Hepatic stellate cell (primary cell): ENCODE data around the gene LCA5.
A peak's percentile ranks its signal among the peaks of the same experiment; 100 is the strongest.
"Not testable (repeated sequence)": the region's sequence is repeated elsewhere in the genome, so short reads cannot be mapped to it uniquely, and the experiment has no call there.

ENCODE experiments used
- DNase-seq: peaks from one replicate; pipeline ENCODE4 v3.0.0; 2011; ENCODE audit warnings: low spot score

Gene LCA5

DNA sequence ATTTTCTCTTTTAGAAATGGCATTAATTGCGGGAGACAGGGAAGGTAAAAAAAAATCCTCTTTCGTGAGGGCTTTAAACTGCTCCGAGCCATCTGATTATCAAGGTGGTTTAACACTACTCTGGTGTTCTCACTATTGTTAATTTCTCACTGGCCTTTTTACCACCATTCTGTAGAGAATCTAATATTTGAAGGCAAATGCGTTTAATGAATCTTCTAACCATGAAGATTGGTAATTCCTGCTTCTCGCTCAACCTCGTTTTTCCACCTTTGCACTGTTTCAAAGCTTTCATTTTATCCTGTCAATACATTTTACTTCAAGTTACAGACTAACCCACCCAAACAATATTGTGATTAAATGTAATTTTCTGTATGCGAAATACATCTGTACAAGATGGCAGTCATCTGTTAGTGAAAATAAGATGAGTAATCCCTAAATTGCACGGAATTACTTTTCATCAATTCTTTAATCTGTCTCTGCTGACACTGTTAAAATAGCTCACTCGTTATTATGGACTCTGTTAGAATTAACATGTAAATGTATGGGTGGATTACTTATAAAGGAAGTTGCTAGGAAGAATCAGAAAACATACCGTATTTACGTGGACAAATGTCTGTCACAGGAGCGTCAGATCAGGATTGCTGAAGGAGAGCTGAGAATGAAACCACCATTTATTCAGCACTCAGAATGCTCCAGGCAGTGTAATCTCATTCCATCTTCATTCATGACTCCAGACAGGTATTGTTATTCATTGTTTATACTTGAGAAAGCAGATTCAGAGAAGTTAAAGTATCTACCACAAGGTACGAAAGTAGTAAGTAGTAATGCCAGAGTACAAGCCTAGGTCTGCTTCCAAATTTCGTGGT, 1.1 kb upstream of the LCA5 start:
- no peak for DNase-seq

GRCh38 chr6:79536585-79536953, 661 bp downstream of the LCA5 start:
- DNase-seq = peak; percentile 24

DNA sequence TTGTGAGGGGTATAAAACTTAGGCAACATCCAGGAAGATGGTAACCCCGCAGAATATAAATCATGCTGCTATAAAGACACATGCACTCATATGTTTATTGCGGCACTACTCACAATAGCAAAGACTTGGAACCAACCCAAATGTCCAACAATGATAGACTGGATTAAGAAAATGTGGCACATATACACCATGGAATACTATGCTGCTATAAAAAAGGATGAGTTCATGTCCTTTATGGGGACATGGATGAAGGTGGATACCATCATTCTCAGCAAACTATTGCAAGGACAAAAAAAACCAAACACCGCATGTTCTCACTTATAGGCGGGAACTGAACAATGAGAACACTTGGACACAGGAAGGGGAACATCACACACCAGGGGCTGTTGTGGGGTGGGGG, 7.7 kb downstream of the LCA5 start:
- not testable (repeated sequence) for DNase-seq

GRCh38 chr6:79526897-79527296, 10.3 kb downstream of the LCA5 start:
- no peak for DNase-seq

DNA sequence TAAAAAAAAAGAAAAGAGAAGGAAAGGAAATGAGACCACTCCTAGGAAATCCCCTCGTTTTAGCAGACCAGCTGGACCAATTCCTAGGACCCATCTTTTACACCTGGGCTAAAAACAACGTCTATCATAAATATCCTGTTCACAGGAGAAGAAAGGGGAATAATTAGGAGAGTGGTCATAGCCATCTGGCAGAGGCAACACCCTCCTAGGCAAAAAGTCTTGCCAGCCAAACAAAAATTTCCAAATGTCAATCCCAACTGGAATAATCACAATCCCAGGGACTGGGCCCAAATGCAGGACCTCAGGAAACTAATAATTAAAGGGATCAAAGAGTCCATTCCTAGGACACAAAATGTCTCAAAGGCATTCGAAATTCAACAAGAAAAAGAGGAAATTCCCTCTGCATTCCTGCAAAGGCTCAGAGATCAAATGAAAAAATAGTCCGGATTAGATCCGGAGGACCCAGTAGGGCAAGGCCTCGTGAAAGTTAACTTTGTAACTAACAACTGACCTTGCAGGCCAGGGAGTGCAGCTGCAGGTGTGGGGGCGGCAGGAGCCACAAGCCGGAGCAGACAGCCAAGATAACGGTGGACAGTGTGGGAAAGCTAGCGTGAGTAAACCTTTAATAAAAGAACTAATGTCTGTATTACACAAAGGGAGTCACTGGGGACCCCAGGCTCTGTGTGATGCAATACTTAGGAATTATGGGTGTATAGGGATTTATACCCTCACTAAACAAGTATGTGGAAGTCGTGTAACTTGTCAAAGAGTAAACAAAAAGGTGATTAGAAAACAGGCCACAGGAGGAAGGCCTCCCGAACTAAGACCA, 11.7 kb downstream of the LCA5 start:
- no peak for DNase-seq

GRCh38 chr6:79524065-79524464, 13.2 kb downstream of the LCA5 start:
- no peak for DNase-seq

DNA sequence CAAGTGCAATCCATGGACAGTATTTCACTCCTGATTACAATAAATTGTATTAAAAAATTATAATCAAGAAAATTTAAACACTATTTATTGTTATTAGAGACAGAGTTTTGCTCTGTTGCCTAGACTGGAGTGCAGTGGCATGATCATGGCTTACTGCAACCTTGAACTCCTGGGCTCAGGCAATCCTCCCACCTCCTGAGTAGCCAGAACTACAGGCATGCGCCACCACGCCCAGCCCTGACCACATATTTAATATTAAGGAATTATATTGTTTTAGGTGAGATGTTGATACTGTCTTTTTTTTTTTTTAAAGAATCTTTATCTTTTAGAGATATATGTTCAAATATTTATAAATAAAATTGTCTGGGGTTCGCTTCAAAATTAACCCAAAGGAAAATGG, 14.6 kb downstream of the LCA5 start:
- DNase-seq = no peak

DNA sequence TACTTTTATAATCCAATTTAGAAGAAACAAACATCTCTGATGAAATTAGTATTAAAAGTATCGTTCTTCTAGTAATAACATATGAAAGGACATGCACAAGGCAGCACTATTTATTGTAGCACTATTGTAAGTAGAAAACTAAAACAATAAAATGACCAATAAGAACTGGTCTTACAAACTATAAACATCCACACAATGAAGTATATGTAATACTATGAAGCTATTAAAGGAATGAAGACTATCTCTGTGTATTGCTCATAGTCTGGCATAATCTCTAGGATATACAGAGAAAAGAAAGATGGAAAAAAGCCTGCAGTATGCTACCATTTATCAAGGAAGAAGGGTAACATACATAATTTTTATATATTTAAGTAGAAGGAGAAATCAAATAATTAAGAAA, 16.7 kb downstream of the LCA5 start:
- no peak for DNase-seq

DNA sequence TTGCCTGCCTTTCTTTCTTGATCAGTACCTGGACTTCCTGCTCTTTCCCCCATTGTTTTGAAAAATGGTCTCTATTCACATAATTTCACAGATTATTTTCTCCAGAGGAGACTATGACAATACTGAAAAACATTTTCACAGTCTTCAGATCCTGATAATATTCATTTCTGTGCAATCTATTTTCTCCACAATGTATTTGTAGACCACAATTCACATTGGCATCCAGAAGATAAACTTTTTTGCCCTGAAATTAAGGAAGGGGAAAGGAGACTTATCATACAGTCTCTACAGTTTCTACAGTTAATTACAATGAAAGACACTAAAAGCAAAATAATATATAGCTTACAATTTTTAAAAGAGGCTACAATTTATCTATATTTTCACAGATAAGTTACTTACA, 18.4 kb downstream of the LCA5 start:
- no peak for DNase-seq

DNA sequence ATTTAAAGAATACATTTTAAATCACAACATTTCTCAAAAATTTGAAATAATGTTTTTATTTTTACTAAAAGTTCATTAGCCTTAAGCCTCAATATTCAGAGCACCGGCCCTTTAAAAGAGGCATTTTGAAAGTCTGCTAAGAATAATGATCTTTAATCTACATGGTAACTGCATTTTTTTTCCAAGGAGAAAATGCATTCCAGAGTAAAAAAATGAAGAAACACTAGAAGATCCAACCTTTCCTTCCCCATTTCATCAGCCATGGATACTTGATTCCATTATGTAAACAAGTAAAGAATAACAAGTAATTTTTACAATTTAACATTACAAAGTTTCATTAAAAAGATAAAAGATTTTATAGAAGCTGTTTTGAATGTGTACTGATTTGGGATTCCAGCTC, 21.8 kb downstream of the LCA5 start:
- no peak for DNase-seq

DNA sequence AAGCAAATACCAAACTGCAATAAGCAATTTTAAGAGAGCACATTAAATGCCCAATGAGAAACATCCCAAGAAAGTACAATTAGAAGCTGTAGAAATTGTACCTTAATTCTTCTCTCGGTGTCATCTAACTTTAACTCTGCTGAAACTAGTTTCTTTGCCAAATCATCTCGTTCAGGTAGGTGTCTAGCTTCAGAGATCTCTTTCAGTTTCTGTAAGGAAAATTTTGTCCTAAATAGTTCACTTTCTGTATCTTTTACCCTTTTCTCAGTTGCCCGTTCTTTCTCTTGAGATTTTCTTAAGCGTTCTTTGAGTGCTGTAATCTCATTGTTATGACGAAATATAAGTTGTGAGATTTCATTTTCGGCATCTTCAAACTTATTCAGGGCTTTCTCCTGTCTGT, 24.1 kb downstream of the LCA5 start:
- no peak for DNase-seq

DNA sequence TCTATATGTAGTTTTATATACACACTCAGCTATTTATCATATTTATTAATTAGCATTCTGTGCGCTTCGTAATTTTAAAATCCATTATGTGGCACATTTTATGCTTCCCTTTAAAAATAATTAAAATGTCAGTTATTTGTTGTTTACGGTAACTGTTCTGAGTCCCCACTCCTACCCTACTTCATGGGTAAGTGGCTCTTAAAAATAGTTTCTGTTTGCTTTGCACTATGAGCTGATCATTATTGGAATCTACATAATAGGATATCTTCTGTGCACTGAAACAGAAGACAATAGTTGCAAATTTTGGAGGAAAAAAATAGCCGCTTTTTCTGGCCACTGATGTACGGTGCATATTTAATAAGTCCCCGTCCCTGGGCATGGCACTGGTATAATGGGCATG, 25.2 kb downstream of the LCA5 start:
- no peak for DNase-seq

GRCh38 chr6:79510707-79511106, 26.5 kb downstream of the LCA5 start:
- no peak for DNase-seq

DNA sequence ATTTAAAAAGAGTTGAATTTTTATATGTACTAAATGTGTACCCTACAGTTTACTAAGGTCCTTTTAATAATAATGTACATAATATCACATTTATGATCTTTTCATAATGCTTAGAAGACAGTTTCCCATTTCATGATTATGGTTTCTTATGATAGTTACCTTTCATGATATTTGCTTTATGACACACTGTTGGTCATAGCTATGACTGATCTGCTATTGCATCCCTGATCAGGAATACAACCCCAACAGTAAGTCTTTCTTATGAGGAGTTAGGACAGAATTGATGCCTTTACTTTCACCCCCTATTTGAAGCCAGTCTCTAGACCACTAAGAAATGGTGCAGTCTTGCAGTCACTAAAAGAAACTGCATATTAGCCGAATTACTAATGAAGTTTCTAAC, 31.0 kb downstream of the LCA5 start:
- DNase-seq = no peak

GRCh38 chr6:79504372-79504771, 32.9 kb downstream of the LCA5 start:
- DNase-seq = no peak

DNA sequence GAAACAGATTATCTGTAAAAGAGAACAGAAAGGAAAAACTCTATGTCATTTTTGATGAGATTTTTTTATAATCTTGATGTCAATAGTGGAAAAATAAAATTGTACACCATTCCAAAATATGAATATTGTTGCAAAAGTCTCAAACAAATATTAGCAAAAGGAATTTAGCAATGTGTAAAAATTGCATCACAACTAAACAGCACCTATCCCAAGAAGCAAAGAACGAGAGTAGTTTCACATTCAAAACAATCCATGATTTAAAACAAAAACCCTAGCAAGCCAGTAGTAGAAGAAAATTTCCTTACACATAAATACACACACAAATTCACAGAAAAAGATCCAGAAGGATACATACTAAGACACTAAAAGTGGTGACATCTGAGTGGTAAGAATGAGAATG, 38.4 kb downstream of the LCA5 start:
- DNase-seq = no peak

- no peak for DNase-seq
Measured at GRCh38 chr6:79495246-79495645, 42.0 kb downstream of the LCA5 start.

DNA sequence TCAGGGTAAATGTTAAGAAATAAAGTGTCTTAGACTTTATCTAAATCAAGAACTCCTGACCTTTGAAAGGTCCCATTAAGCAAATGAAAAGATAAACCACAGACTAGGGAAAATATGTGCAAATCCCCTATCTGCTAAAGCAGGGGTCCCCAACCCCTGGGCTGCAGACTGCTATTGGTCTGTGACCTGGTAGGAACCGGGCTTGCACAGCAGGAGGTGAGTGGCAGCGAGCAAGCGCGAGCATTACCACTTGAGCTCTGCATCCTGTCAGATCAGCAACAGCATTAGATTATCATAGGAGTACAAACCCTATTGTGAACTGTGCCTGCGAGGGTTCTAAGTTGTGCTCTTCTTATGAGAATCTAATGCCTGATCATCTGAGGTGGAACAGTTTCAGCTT, 42.4 kb downstream of the LCA5 start:
- DNase-seq = no peak

DNA sequence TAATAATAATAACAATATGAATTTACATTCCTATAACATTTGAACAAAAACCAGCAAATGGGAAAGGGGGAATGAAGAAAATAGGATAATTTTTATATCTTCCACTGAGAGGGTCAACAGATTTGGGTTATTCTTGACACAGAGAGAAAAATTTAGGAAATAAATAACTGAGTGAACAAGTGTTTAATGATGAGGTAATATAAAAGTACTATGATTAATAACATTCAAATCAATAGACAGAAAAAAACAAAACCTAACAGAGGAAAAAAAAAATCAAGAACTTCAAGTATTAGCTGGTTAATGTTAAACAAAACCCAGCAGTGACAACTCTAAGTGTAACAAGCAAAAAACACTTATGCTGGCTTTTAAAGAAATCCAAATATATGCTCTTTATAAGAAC, 66.5 kb downstream of the LCA5 start:
- DNase-seq = no peak

DNA sequence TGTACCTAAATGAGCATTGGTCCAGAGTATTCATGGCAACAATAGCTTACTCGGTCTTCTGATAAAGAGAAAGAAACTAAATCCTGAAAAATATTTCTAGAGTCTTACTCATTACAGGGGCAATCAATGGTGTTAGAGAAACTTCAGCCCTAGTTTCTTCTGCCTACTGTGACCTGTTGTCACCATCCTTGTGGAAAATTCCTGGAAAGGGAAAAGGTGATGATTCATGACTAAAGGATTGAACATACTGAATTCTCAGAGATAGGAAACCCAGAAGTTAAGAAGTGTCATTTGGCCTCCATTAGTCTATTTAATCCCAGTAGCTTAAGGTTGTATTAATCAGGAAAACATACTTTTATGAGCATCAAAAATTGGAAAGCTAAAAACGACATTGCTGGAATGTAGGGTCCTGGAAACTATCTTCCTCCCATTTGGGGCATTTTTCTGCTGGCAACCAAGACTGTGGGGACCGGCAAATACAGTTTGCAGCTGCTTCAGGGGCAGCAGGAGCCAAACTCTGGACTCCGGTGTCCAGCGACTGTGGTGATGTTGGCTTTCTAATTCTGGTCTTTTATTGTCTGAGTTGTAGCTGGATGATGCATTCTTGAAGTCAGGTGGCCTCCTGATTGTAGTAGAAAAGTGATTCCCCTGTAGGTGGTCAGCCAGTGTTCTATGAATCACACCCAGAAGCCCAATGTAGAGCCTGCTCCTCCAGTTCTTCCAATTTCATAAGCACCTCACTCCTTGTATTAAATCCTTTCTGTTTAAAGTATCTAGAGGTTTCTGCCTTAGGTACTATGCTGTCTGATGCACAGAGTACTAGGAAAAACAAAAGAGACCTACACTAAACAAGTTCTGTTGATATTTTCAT, 67.6 kb downstream of the LCA5 start:
- DNase-seq = no peak

DNA sequence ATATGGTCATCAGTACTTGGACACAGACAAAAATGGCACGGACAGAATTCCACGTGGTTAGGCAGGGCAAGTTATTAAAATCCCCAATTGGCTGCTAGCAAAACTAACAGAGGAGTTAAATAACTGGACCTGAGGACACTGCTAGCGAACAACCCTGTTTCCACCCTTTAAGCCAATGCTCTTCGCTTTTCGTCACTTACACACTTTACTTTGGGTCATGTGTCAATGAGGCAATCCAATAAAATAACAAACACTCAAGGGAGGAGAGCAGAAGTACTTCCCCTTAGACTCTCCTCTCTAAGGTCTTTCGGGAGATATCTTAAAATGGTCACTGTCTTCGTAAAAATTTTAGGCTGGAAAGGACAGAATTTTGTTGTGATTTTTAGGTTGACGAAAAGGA, 68.6 kb downstream of the LCA5 start:
- no peak for DNase-seq

DNA sequence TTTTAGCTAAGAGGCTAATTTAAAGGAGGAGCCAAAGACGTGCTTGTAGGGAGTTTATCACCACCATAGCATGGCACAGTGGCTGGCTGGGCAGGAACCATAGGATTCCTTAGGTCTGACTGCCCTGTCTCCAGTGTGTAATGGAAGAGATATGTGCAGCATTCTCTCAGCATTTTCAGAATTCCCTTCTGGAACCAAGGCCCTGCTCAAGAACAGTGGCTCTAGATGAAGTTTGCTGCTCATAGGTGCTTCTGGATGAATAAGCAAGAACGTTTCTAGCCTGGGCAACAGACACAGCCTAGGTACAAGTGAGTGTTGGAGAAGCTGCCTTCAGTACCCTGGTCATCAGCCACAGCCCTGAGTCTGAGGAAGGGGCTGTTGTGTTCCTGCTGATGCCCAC, 69.1 kb downstream of the LCA5 start:
- DNase-seq = peak; percentile 17

DNA sequence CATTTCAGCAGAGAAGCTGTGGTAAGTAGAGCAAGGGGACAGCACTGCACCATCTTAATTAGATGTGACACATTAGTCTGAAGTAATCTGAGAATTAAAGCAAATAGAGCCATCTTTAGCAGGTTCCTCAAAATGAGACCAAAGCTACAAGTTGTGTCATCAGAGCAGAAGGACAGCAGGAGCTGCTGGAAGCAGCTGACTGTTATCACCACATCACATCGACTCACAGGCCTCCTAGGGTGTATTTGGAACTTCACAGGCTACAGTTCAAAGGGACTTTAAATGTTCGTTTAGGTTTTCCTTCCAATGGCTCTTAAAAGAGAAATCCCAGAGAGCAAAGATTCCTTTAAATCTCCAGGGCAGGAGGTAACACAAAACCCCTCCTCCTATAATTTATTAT, 69.5 kb downstream of the LCA5 start:
- peak; percentile 10 for DNase-seq
